Adrenal gland (tissue), 12 donors: Measurements from ENCODE around the gene MACROD2. TPM values are rescaled to one million over a fixed set of nuclear protein-coding genes. Genes with fewer than 3 reads are reported as not detected.

ENCODE experiments used
- DNase-seq, 7 donors: peaks; one replicate each; pipeline ENCODE4 v3.0.0-alpha.2; 2019 to 2020
- H3K27ac ChIP-seq, 5 donors: fragments of 200-600 bp; sonication (generic) in 4 of 5; 1 replicate in 3 of 5; 2 replicates in 2 of 5; pipeline versions ENCODE4 v1.5.1 to v1.8.0; 2016 to 2020; ENCODE audit warnings: mild to moderate bottlenecking in 1 of 5
- H3K27me3 ChIP-seq: fragments of 200-600 bp; 2 replicates; pipeline ENCODE4 v1.8.0; 2021
- H3K36me3 ChIP-seq, 2 donors: fragments of 200-600 bp; replicated peaks in 1 of 2; 1 replicate in 1 of 2; 2 replicates in 1 of 2; pipeline versions ENCODE4 v1.5.1 to v1.8.0; 2018 to 2022
- H3K4me1 ChIP-seq, 2 donors: fragments of 200-600 bp; replicated peaks in 1 of 2; 1 replicate in 1 of 2; 2 replicates in 1 of 2; pipeline versions ENCODE4 v1.5.1 to v1.8.0; 2018 to 2021
- H3K4me3 ChIP-seq, 4 donors: fragments of 200-600 bp; sonication (generic) in 3 of 4; one replicate each; pipeline ENCODE4 v1.5.1; 2016 to 2018
- H3K9me3 ChIP-seq, 3 donors: fragments of 200-600 bp; sonication (generic) in 1 of 3; replicated peaks in 1 of 3; 1 replicate in 2 of 3; 2 replicates in 1 of 3; pipeline versions ENCODE4 v1.5.1 to v1.8.0; 2016 to 2021
- CTCF ChIP-seq, 6 experiments: fragments of 450-650 bp in 4 of 6; fragments of 200-600 bp in 2 of 6; sonication (generic) in 1 of 6; IDR thresholded peaks; 1 replicate in 5 of 6; 2 replicates in 1 of 6; pipeline versions ENCODE4 v1.5.1 to v1.8.0; 2016 to 2021; ENCODE audit warnings: antibody characterized with exemption in 6 of 6, mild to moderate bottlenecking in 2 of 6, moderate library complexity in 1 of 6
- POLR2A ChIP-seq, 2 donors: fragments of 450-650 bp; IDR thresholded peaks; one replicate each; pipeline ENCODE4 v1.6.1; 2017; ENCODE audit warnings: antibody characterized with exemption in 2 of 2, mild to moderate bottlenecking in 2 of 2, moderate library complexity in 1 of 2
- WGBS, 4 donors: extraction: QIAGEN DNeasy Blood & Tissue Kit in 2 of 4; methylation state at CpG; one replicate each; pipeline versions ENCODE4 v1.1.5 to v1.1.7; 2013 to 2017; 5-methylcytosine and 5-hydroxymethylcytosine counted together
- intact Hi-C, 2 donors: fragments of 100-400 bp; cut with DNase I; formaldehyde crosslinking; loops; one replicate each; pipeline versions ENCODE4 v1.14.1 to v1.15.0; 2022 to 2023
- polyA plus RNA-seq, 3 donors: library from polyadenylated mRNA; stranded (reverse); fragments of 200-250 nt in 2 of 3; fragments of 350-450 nt in 1 of 3; fragmentation: Illumina TruSeq in 1 of 3; extraction: RNeasy Lipid Tissue Mini Kit (QIAGEN cat#74804) in 1 of 3; gene quantifications; one replicate each; pipeline ENCODE4 v1.2.3, GENCODE V29; 2013 to 2014
- total RNA-seq, 9 donors: library from RNA; depleted of rRNA in 4 of 9; stranded (reverse); fragments of >200 nt in 4 of 9; fragments of 120-200 nt in 1 of 9; fragmentation: NEBNext Ultra II Directional in 1 of 9; extraction: Animal tissue kit (Norgen Biotek cat#: 25700) in 1 of 9; gene quantifications; one replicate each; pipeline versions ENCODE4 v1.1.0 to v1.2.4, GENCODE V29; 2013 to 2023
- donor health status: healthy with polysubstance abuse.
- donor health status: Bipolar disorder and iron deficiency.
- donor health status: DM: yes; HTN: yes; CAD: no.
- donor health status: DM: no; HTN: no; CAD: no.
- donor health status: DM: no; HTN: no; CAD: no.
- donor health status: DM: yes; HTN: yes; CAD: no.

Gene MACROD2
- total and polyA plus RNA-seq, 12 donors, result 1.1 to 21.2 (median 6.4) TPM

- WGBS, 4 donors, result 82 to 86% (median 84%) methylated on average over 4 of the region's 4 CpGs
- no peak for DNase-seq
- no peaks in the 10 kb centered on the region for H3K9me3 ChIP-seq
- no peaks in the 10 kb centered on the region for H3K36me3 ChIP-seq
- intact Hi-C loops, result no loop called here
- no peak overlapping the region for H3K4me3 ChIP-seq
- no peaks in the 10 kb centered on the region for H3K27me3 ChIP-seq
- TF ChIP-seq CTCF (IDR thresholded peaks at IDR 0.05) (no peak), POLR2A (IDR thresholded peaks at IDR 0.05) (no peak)
- H3K4me1 ChIP-seq, result no peaks in the 10 kb centered on the region
- H3K27ac ChIP-seq, result no peak overlapping the region
Observed at GRCh38 chr20:15899967-15900366, 1904.7 kb downstream of the MACROD2 start.

- Histone ChIP-seq H3K4me3 (no peak overlapping the region), H3K27ac (no peak overlapping the region), H3K9me3 (no peaks in the 10 kb centered on the region), H3K27me3 (no peaks in the 10 kb centered on the region), H3K4me1 (no peaks in the 10 kb centered on the region), H3K36me3 (no peaks in the 10 kb centered on the region)
- TF ChIP-seq POLR2A (IDR thresholded peaks at IDR 0.05) (no peak), CTCF (IDR thresholded peaks at IDR 0.05) (no peak)
- WGBS, 4 donors, result 82 to 100% (median 87%) methylated on average over 1 of the region's 1 CpG
- intact Hi-C loops, result no loop called here
- DNase-seq, result no peak
Observed at GRCh38 chr20:15900443-15900842, 1905.1 kb downstream of the MACROD2 start.

- intact Hi-C loops, result no loop called here
- TF ChIP-seq POLR2A (IDR thresholded peaks at IDR 0.05), result no peak
- no peak for TF ChIP-seq CTCF (IDR thresholded peaks at IDR 0.05)
- no peak for DNase-seq
- H3K4me1 ChIP-seq, result no peaks in the 10 kb centered on the region
- no peaks in the 10 kb centered on the region for H3K27me3 ChIP-seq
- no peaks in the 10 kb centered on the region for H3K9me3 ChIP-seq
- H3K4me3 ChIP-seq, result no peak overlapping the region
- no peak overlapping the region for H3K27ac ChIP-seq
- H3K36me3 ChIP-seq, result no peaks in the 10 kb centered on the region
- WGBS, 4 donors, result 76 to 91% (median 87%) methylated on average over 9 of the region's 9 CpGs
Observed at GRCh38 chr20:15902493-15902892, 1907.2 kb downstream of the MACROD2 start.

- no peak for DNase-seq
- intact Hi-C loops, result no loop called here
- Histone ChIP-seq H3K9me3 (no peaks in the 10 kb centered on the region), H3K4me1 (no peaks in the 10 kb centered on the region), H3K27me3 (no peaks in the 10 kb centered on the region), H3K27ac (no peak overlapping the region), H3K4me3 (no peak overlapping the region), H3K36me3 (no peaks in the 10 kb centered on the region)
- TF ChIP-seq CTCF (IDR thresholded peaks at IDR 0.05) (no peak), POLR2A (IDR thresholded peaks at IDR 0.05) (no peak)
- 75 to 82% (median 78%) methylated on average over 3 of the region's 3 CpGs for WGBS, 4 donors
Observed at GRCh38 chr20:15905661-15906060, 1910.3 kb downstream of the MACROD2 start.
